AG10803 (cell line): ENCODE results near the gene VWA8.

ENCODE experiments used
- DNase-seq: peaks from one replicate; pipeline ENCODE4 v3.0.0; 2010; ENCODE audit warnings: low read depth
- H3K4me3 ChIP-seq: 2 replicates; pipeline ENCODE4 v1.5.1; 2011; ENCODE audit warnings: mild to moderate bottlenecking, low read length, control low read depth
- TF ChIP-seq, protein P1 (sequence below): conservative IDR thresholded peaks from 2 replicates; pipeline ENCODE4 v1.5.1; 2011; ENCODE audit warnings: mild to moderate bottlenecking, low read length, control low read depth, inconsistent platforms

The VWA8 gene

DNA sequence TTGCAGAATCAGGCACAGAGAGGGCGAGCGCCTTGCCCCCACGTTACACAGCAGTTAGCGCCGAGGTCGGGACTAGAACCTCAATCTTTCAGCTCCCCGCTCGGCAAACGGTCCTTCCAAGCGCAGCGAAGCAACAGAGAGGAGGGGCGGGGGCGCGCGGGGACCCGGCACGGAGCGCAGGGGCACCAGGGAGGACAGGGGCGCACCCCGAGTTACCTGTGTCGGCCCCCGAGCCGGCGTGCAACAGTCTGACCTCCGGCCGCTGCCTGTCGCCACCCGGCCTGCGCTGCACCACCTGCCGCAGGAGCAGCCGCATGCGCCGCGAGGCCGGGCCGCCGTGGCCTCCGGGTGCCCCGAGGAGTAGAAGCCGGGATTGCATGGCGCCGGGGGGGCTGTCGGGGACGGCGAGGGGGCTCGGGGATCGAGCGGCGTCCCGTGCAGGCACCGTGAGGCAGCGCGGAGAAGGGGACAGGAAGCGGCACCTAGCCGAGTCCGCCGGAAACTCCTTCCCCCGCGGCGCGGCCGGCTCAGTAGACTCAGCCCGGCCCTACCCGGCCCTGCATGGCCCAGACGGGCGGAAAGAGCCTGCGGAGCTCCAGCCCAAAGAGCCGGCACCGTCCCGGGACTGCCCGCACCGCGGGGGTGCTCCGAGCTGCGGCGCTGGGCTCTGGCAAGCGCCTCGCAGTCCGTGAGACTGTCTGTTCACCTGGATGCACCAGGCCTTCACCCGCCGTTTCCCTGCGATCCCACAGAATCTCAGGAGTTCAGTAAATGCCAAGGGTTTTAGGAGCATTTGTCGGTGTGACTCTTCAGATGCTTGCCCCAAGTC, at the start of gene VWA8:
Gene VWA8 (minus strand): TSS at position 473 of the 829 bp plus-strand sequence. CDS start 94 bp downstream, at position 379.
- H3K4me3 ChIP-seq: peak within 1 kb of the TSS; percentile 78
- TF ChIP-seq, protein P1, sequence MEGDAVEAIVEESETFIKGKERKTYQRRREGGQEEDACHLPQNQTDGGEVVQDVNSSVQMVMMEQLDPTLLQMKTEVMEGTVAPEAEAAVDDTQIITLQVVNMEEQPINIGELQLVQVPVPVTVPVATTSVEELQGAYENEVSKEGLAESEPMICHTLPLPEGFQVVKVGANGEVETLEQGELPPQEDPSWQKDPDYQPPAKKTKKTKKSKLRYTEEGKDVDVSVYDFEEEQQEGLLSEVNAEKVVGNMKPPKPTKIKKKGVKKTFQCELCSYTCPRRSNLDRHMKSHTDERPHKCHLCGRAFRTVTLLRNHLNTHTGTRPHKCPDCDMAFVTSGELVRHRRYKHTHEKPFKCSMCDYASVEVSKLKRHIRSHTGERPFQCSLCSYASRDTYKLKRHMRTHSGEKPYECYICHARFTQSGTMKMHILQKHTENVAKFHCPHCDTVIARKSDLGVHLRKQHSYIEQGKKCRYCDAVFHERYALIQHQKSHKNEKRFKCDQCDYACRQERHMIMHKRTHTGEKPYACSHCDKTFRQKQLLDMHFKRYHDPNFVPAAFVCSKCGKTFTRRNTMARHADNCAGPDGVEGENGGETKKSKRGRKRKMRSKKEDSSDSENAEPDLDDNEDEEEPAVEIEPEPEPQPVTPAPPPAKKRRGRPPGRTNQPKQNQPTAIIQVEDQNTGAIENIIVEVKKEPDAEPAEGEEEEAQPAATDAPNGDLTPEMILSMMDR: no peak
- peak; percentile 80 for DNase-seq

DNA sequence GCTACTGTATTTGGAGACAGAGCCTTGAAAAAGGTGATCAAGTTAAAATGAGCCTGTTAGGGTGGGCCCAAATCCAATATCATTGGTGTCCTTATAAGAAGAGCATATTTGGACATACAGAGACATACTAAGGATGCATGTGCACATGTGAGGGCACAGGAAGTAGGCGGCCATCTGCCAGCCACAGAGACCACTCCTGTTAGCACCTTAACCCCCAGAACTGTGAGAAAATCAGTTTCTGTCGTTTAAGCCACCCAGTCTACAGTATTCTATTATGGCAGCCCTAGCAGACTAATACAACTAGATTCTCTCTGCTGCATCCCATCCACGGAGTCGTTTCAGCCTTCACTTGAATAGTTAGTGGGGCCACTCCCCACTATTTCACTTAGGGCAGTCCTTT, 48.1 kb upstream of the VWA8 start:
- TF ChIP-seq, protein P1: no peak

DNA sequence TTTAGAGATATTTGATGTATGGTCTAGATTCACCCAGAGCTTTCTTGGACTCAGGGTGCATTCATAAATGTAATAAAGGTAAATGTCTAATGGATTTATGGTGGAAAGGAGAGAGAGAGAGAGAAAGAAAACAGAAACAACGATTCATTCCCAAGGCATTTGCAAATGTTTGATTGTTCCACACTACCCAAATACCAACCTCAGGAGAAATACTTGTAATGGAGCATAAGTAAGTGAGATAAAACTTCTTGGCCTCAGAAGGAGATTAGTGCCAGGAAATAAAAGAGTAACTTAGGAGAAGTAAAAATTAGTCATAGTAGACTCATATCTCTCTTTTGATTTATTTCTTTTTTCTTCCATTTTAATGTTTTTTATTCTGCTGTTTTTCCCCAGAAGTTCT, 46.9 kb upstream of the VWA8 start:
- peak; percentile 33 for DNase-seq
- TF ChIP-seq, protein P1: no peak
- no peak overlapping the region for H3K4me3 ChIP-seq

More for the DNA sequence above, 48.1 kb upstream of the VWA8 start:
- DNase-seq: no peak
- no peak overlapping the region for H3K4me3 ChIP-seq

DNA sequence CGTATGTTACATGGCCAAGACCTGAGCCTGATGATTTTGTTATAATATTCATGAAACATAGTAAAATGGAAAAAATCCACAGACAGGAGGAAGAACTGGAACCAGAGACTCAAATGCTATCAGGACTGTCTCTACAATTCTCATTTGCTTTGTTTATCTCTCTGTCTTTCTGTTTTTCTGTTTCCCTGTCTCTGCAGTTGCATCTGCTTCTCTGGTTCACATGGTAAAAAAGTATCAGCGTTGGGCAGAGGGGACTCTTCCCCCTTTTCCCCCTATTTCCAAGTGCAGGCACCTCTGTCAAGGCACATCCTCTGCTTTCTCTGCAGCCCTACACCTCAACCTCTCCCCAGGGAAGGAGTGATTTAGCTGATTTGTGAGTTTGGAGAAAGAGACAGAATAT, 41.2 kb upstream of the VWA8 start:
- DNase-seq: no peak
- TF ChIP-seq, protein P1: no peak
- H3K4me3 ChIP-seq: no peak overlapping the region

DNA sequence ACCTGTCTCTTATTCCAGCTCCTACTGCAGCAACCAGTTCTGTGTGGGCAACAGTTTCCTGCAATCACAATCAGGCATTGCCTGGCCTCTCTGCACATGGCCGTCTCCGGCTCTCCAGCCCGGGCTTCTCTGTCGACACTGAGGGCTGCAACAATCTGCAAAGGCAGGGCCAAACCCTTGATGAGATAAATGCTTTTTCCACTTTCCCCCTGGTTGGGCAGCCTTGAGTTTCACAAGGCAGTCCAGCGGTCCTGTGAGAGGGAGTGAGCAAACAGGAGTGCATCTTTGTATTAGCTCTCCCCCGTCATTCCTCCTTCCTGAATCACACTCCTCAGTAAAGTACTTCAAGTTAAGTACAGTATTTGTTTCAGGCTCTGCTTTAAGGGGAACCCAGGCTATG, 40.7 kb upstream of the VWA8 start:
- H3K4me3 ChIP-seq: no peak overlapping the region
- DNase-seq: peak; percentile 75
- TF ChIP-seq, protein P1: no peak

DNA sequence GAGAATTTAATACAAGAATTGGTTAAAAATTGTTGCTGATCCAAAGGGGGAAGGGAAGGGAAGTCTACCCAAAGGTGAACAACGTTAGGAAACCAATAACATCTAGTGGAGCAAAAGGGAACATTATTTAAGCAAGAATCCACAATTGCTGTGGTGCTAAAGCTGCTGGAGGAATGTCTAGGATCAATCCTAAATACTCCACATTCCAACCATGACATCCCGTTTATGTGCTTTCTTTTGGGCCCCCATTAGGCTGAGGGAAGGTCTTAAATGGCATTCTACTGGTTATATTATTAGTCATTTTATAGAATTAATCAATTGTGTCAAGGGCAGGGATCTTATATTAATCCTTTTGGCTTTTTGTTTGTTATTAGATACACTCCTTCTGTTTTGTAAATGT, 39.9 kb upstream of the VWA8 start:
- H3K4me3 ChIP-seq: no peak overlapping the region
- TF ChIP-seq, protein P1: no peak
- peak; percentile 8 for DNase-seq

DNA sequence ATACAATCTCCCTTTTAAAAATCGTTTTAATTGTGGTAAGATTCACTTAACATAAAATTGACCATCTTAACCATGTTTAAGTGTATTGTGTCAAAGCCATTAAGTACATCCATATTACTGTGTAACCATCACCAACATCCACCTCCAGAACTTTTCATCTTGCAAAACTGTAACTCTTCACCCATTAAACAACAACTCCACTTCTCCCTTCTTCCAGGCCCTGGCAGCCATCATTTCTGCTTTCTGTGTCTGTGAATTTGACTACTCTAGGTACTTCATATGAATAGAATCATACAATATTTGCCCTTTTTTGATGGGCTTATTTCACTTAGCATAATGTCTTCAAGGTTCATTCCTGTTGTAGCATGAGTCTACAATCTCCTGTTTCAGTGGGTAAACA, 36.5 kb upstream of the VWA8 start:
- TF ChIP-seq, protein P1: no peak
- no peak overlapping the region for H3K4me3 ChIP-seq
- no peak for DNase-seq
